MCF 10A (cell line): ENCODE results near the gene KCNH4. TPM values are rescaled to one million over a fixed set of nuclear protein-coding genes. Genes with fewer than 3 reads are reported as not detected.
"Not testable (repeated sequence)": the region's sequence is repeated elsewhere in the genome, so short reads cannot be mapped to it uniquely, and the experiment has no call there.

Experiments
- BruUV-seq: library from RNA; stranded (reverse); fragments of 400-500 nt; replicated peaks from 2 replicates; lab custom pipeline; 2021; lab: Mats Ljungman, UMichigan
- CTCF ChIA-PET: fragments of 300-600 bp; sonication (Branson Sonifier 250); formaldehyde crosslinking; extraction: SDS; loops from one replicate; lab custom pipeline; 2021; ENCODE audit warnings: antibody characterized with exemption, inconsistent platforms; lab: Yijun Ruan, JAX
- POLR2A ChIA-PET: fragments of 300-600, 350-650 bp; sonication (Branson Sonifier 250); formaldehyde crosslinking; extraction: SDS; loops from one replicate; lab custom pipeline; 2020; ENCODE audit warnings: antibody characterized with exemption, inconsistent platforms; lab: Yijun Ruan, JAX
- DNase-seq: peaks from one replicate; pipeline ENCODE4 v3.0.0-alpha.2; 2018; ENCODE audit not compliant: unreplicated experiment
- H3K27ac Mint-ChIP-seq: one replicate; pipeline ENCODE4 v1.8.0; 2022; ENCODE audit warnings: mild to moderate bottlenecking, low read depth, mixed read lengths; ENCODE audit not compliant: unreplicated experiment
- H3K27me3 Mint-ChIP-seq: one replicate; pipeline ENCODE4 v1.8.0; 2022; ENCODE audit warnings: mixed read lengths; ENCODE audit not compliant: insufficient read depth, unreplicated experiment
- H3K36me3 Mint-ChIP-seq: one replicate; pipeline ENCODE4 v1.8.0; 2022; ENCODE audit warnings: mild to moderate bottlenecking, moderate library complexity, mixed read lengths; ENCODE audit not compliant: insufficient read depth, unreplicated experiment
- H3K4me1 Mint-ChIP-seq: one replicate; pipeline ENCODE4 v1.8.0; 2022; ENCODE audit warnings: mixed read lengths; ENCODE audit not compliant: insufficient read depth, unreplicated experiment
- H3K4me3 Mint-ChIP-seq: one replicate; pipeline ENCODE4 v1.8.0; 2022; ENCODE audit warnings: mild to moderate bottlenecking, moderate library complexity, mixed read lengths; ENCODE audit not compliant: unreplicated experiment
- H3K9me3 Mint-ChIP-seq: one replicate; pipeline ENCODE4 v1.8.0; 2022; ENCODE audit warnings: mixed read lengths; ENCODE audit not compliant: unreplicated experiment
- intact Hi-C: fragments of 100-400 bp; cut with micrococcal nuclease; formaldehyde crosslinking; loops from 2 replicates; pipeline ENCODE4 v1.14.1; 2022
- total RNA-seq: library from RNA; stranded (reverse); gene quantifications from 2 replicates; pipeline ENCODE4 v1.2.3, GENCODE V29; 2022
- TF ChIP-seq, protein P1 (sequence below): fragments of 200-600 bp; IDR thresholded peaks from one replicate; pipeline ENCODE4 v1.8.0; 2022; ENCODE audit warnings: antibody characterized with exemption, mild to moderate bottlenecking; ENCODE audit not compliant: unreplicated experiment

KCNH4 gene
- total RNA-seq, 1 experiment from 2014 or later: not detected

DNA sequence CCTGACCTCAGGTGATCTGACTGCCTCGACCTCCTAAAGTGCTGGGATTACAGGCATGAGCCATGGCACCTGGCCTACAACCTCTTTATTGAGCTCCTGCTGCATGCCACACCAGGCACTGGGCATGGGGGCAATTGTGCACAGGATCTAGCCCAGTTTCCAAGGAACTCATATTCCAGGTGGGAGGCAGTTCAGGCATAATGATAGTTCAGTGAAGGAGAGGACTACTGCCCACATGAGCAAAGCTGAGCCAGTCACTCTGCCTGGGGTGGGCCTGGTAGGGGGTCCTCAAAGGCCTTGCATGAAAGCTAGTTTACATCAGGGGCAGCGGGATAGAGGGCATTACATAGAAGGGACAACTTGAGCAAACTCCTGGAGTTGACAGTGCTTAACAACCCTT lies 6.9 kb upstream of the KCNH4 start:
- no peaks in the 10 kb centered on the region for H3K36me3 Mint-ChIP-seq
- no peak overlapping the region for H3K27ac Mint-ChIP-seq
- no peaks in the 10 kb centered on the region for H3K9me3 Mint-ChIP-seq
- intact Hi-C loops: no loop called here
- no peaks in the 10 kb centered on the region for H3K4me1 Mint-ChIP-seq
- POLR2A ChIA-PET: interaction anchor here (0.5 to 0.7 kb wide), 2 partner anchors 15 to 1209 kb away, joined by 3 to 4 read pairs; no protein-coding TSS in a partner anchor
- CTCF ChIA-PET: interaction anchor here (0.6 kb wide), 2 partner anchors 66 to 235 kb away, joined by 3 to 4 read pairs; no protein-coding TSS in a partner anchor
- H3K27me3 Mint-ChIP-seq: no peaks in the 10 kb centered on the region
- no TSS peak for BruUV-seq
- TF ChIP-seq, protein P1, sequence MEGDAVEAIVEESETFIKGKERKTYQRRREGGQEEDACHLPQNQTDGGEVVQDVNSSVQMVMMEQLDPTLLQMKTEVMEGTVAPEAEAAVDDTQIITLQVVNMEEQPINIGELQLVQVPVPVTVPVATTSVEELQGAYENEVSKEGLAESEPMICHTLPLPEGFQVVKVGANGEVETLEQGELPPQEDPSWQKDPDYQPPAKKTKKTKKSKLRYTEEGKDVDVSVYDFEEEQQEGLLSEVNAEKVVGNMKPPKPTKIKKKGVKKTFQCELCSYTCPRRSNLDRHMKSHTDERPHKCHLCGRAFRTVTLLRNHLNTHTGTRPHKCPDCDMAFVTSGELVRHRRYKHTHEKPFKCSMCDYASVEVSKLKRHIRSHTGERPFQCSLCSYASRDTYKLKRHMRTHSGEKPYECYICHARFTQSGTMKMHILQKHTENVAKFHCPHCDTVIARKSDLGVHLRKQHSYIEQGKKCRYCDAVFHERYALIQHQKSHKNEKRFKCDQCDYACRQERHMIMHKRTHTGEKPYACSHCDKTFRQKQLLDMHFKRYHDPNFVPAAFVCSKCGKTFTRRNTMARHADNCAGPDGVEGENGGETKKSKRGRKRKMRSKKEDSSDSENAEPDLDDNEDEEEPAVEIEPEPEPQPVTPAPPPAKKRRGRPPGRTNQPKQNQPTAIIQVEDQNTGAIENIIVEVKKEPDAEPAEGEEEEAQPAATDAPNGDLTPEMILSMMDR: no peak
- H3K4me3 Mint-ChIP-seq: no peak overlapping the region
- DNase-seq: no peak

DNA sequence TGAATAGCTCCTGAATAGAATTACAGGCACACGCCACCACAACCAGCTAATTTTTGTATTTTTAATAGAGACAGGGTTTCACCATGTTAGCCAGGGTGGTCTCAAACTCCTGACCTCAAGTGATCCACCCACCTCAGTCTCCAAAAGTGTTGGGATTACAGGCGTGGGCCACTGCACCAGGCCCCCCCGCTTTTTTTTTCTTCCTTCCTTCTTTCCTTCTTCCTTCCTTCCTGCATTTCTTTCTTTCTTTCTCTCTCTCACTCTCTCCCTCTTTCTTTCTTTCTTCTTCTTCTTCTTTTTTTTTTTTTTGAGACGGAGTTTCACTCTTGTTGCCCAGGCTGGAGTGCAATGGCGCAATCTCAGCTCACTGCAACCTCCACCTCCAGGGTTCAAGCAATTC lies 5.2 kb upstream of the KCNH4 start:
- H3K27ac Mint-ChIP-seq, H3K36me3 Mint-ChIP-seq, CTCF ChIA-PET, POLR2A ChIA-PET, DNase-seq, H3K9me3 Mint-ChIP-seq, BruUV-seq, H3K27me3 Mint-ChIP-seq, H3K4me1 Mint-ChIP-seq, H3K4me3 Mint-ChIP-seq, intact Hi-C loops: not testable (repeated sequence)

DNA sequence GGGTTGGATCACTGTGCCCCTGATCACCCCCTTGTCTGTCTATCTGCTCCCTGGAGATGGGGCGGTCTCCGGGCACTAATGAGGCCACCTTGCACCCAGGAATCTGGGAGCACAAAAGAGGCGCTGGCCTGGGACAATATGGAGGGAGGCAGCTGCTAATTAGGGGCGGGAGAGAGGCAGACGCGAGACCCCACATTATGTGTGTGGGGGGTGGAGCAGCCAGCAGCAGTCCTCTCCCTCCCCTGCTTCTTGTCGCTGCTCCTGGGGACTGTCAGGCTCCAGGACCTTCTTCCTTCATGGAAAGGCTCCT lies 4.6 kb upstream of the KCNH4 start:
- ChIA-PET POLR2A (no interaction called here), CTCF (no interaction called here)
- Mint-ChIP-seq H3K9me3 (no peaks in the 10 kb centered on the region), H3K36me3 (no peaks in the 10 kb centered on the region), H3K27ac (no peak overlapping the region), H3K4me3 (no peak overlapping the region), H3K4me1 (no peaks in the 10 kb centered on the region), H3K27me3 (no peaks in the 10 kb centered on the region)
- TF ChIP-seq, protein P1: no peak
- no TSS peak for BruUV-seq
- DNase-seq: no peak
- intact Hi-C loops: no loop called here

DNA sequence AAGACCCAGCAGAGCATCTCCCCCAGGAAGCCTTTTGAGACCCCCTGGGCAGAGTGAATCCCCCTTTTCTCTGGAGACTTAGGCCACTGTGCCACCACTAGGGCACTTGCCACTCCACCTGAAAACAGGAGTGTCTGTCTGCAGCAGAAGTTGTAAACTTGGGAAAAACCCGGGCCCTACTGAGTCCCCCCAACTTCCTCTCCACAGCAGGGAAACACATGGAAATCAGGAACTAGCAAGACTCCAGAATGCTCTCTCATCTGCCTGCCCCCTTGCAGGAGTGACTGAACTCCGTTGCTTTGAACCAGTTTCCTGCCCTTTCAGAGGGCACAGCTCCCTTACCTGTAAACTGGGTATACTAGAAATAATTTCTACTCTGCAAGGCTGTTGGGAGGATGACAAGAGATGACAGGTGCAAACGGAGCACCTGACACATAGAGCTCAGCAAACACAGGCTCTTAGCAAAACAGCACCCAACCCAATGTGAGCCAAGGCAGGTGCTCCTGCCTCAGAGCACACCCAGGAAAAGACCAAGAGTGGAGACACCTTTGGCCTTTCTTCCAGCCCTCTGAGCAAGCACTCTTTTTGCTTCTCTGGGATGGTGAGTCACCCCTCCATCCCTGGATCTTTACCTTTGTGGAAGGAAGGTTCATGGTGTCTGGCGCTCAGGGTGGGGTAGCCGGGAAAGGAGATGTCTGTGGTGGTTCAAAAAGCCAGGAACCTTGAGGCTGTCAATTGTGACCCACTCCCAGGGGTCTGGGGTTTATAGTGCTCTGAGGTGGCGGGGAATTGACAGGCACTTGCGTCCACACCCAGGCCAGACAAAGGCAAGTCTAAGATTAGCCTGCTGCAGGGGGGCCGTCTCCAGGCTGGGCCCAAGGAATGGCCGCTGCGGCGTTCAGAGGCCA lies 4.0 kb upstream of the KCNH4 start, which contains the start of gene HCRT:
Gene HCRT (minus strand): TSS at position 740 of the 908 bp plus-strand sequence. CDS start 87 bp downstream, at position 653.
- BruUV-seq: no TSS peak
- CTCF ChIA-PET: interaction anchor here (0.6 kb wide), 1 partner anchor 14 kb away, joined by 3 read pairs; no protein-coding TSS in a partner anchor
- DNase-seq: no peak
- no peaks in the 10 kb centered on the region for H3K4me1 Mint-ChIP-seq
- H3K27ac Mint-ChIP-seq: no peak within 1 kb of the TSS
- H3K9me3 Mint-ChIP-seq: no peaks in the 10 kb centered on the region
- POLR2A ChIA-PET: no interaction called here
- no peaks in the 10 kb centered on the region for H3K36me3 Mint-ChIP-seq
- intact Hi-C loops: no loop called here
- no peak within 1 kb of the TSS for H3K4me3 Mint-ChIP-seq
- TF ChIP-seq, protein P1: no peak
- no peaks in the 10 kb centered on the region for H3K27me3 Mint-ChIP-seq
